ENCODE measurements around the gene ABCC1. TPM values are rescaled to one million over a fixed set of nuclear protein-coding genes. Genes with fewer than 3 reads are reported as not detected.
"Not testable (repeated sequence)": the region's sequence is repeated elsewhere in the genome, so short reads cannot be mapped to it uniquely, and the experiment has no call there.

ABCC1 gene
- total RNA-seq, 2 experiments from 2014 or later, result 40.3 to 41.0 TPM

- intact Hi-C loops (cut with micrococcal nuclease), result no loop called here
- no peak overlapping the region for H3K27ac Mint-ChIP-seq
- H3K4me3 Mint-ChIP-seq, result no peak overlapping the region
- peaks cover 41% of the 10 kb centered on the region for H3K36me3 Mint-ChIP-seq (ENCODE audit: low read depth)
- no peaks in the 10 kb centered on the region for H3K27me3 Mint-ChIP-seq (ENCODE audit: low read depth)
- no peaks in the 10 kb centered on the region for H3K9me3 Mint-ChIP-seq
- no peak for DNase-seq
- CTCF ChIA-PET, result no interaction called here
- no peaks in the 10 kb centered on the region for H3K4me1 Mint-ChIP-seq (ENCODE audit: low read depth)
Observed at GRCh38 chr16:16095646-16096045, 146.2 kb downstream of the ABCC1 start.

DNA sequence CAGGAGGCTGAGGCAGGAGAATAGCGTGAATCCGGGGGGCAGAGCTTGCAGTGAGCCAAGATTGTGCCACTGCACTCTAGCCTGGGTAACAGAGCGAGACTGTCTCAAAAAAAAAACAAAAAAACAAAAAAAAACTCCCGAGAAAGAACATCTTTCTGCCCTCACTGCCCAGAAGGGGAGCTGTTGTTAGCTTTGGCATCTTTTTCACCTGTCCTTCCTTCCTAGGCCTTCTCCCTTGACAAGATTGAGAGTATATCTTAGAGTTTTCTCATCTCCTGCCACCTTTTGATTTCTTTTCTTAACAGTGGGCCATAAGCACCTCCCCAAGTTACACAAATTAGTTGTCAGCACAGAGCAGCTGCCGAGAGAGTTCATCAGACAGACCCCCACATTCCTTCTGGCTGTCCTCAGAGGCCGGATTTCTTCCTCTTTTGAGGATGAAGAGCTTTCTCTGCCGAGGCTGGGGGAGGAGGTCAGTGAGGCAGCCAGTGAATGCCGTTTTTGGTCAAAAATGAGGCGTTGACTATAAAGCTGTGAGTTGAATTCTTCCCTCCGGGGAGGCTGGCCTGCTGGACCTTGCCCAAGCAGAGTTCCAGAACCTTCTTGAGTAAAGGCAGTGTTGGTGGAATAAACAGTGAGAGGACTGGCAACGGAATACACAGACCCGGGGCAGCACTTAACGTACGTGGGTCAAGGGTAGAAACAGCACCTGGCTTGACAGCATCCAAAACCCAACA, 146.9 kb downstream of the ABCC1 start:
- intact Hi-C loops (cut with micrococcal nuclease), result no loop called here
- Mint-ChIP-seq H3K27me3 (ENCODE audit: low read depth) (no peaks in the 10 kb centered on the region), H3K4me1 (ENCODE audit: low read depth) (no peaks in the 10 kb centered on the region), H3K9me3 (no peaks in the 10 kb centered on the region), H3K4me3 (no peak overlapping the region), H3K36me3 (ENCODE audit: low read depth) (peaks cover 36% of the 10 kb centered on the region), H3K27ac (no peak overlapping the region)
- CTCF ChIA-PET, result no interaction called here
- no peak for DNase-seq

- CTCF ChIA-PET, result no interaction called here
- Mint-ChIP-seq H3K9me3 (no peaks in the 10 kb centered on the region), H3K4me3 (no peak overlapping the region), H3K27ac (no peak overlapping the region), H3K36me3 (ENCODE audit: low read depth) (peaks cover 37% of the 10 kb centered on the region), H3K4me1 (ENCODE audit: low read depth) (no peaks in the 10 kb centered on the region), H3K27me3 (ENCODE audit: low read depth) (no peaks in the 10 kb centered on the region)
- no peak for DNase-seq
- intact Hi-C loops (cut with micrococcal nuclease), result no loop called here
Observed at GRCh38 chr16:16096858-16097213, 147.4 kb downstream of the ABCC1 start.

DNA sequence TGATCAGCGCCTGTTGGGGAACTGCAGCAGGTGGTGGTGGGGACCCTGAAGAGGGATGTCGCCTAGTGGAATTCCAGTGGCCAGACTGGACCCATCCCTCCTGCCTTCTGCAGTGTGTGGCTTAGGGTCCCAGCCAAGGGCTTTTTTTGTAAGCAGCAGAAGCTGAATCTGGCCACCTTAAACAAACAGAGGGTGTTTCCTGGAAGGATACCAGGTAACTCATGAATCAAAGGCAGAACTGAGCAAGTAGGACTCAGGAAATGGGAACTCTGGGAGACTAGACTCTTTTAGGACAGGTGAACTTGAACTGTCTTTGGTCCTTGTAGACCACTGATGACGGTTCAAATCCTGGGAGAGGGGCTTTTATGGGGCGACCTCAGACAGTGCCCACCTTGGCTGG, 149.9 kb downstream of the ABCC1 start:
- no peaks in the 10 kb centered on the region for H3K9me3 Mint-ChIP-seq
- no peak overlapping the region for H3K4me3 Mint-ChIP-seq
- DNase-seq, result no peak
- intact Hi-C loops (cut with micrococcal nuclease), result no loop called here
- no peaks in the 10 kb centered on the region for H3K4me1 Mint-ChIP-seq (ENCODE audit: low read depth)
- no peak overlapping the region for H3K27ac Mint-ChIP-seq
- H3K36me3 Mint-ChIP-seq (ENCODE audit: low read depth), result peaks cover 46% of the 10 kb centered on the region
- CTCF ChIA-PET, result interaction anchor here (0.6 kb wide), 1 partner anchor 528 kb away, joined by 3 read pairs; no protein-coding TSS in a partner anchor
- no peaks in the 10 kb centered on the region for H3K27me3 Mint-ChIP-seq (ENCODE audit: low read depth)

DNA sequence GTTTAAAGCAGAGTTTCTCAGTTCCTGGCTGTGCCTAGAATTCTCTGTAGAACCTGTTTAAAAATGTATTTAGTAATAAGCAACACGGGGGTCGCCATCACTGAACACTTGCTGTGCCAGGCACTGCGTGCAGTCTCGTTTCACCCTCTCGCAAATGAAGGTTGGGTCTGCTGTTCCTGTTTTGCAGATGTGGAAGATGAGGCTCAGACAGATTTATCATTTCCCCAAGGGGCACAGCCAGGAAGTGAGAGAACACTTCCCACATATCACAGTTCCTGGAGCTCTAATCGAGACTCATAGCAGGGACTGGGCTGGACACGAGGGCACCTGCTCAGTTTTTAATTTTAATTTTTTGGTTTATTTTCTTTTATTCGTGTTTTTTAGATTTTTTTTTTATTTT, 151.2 kb downstream of the ABCC1 start:
- Mint-ChIP-seq H3K4me1 (ENCODE audit: low read depth) (no peaks in the 10 kb centered on the region), H3K4me3 (no peak overlapping the region), H3K27ac (no peak overlapping the region), H3K36me3 (ENCODE audit: low read depth) (peaks cover 52% of the 10 kb centered on the region), H3K9me3 (no peaks in the 10 kb centered on the region), H3K27me3 (ENCODE audit: low read depth) (no peaks in the 10 kb centered on the region)
- no peak for DNase-seq
- intact Hi-C loops (cut with micrococcal nuclease), result no loop called here
- CTCF ChIA-PET, result no interaction called here

- Mint-ChIP-seq H3K4me3 (no peak overlapping the region), H3K4me1 (ENCODE audit: low read depth) (no peaks in the 10 kb centered on the region), H3K9me3 (no peaks in the 10 kb centered on the region), H3K27ac (no peak overlapping the region), H3K36me3 (ENCODE audit: low read depth) (peaks cover 49% of the 10 kb centered on the region), H3K27me3 (ENCODE audit: low read depth) (no peaks in the 10 kb centered on the region)
- intact Hi-C loops (cut with micrococcal nuclease), result no loop called here
- no peak for DNase-seq
- CTCF ChIA-PET, result no interaction called here
Observed at GRCh38 chr16:16101585-16101984, 152.2 kb downstream of the ABCC1 start.

- H3K27ac Mint-ChIP-seq, result no peak overlapping the region
- H3K36me3 Mint-ChIP-seq (ENCODE audit: low read depth), result peaks cover 52% of the 10 kb centered on the region
- no peaks in the 10 kb centered on the region for H3K9me3 Mint-ChIP-seq
- DNase-seq, result no peak
- H3K4me1 Mint-ChIP-seq (ENCODE audit: low read depth), result no peaks in the 10 kb centered on the region
- intact Hi-C loops (cut with micrococcal nuclease), result no loop called here
- no peaks in the 10 kb centered on the region for H3K27me3 Mint-ChIP-seq (ENCODE audit: low read depth)
- no peak overlapping the region for H3K4me3 Mint-ChIP-seq
- CTCF ChIA-PET, result no interaction called here
Observed at GRCh38 chr16:16102738-16103137, 153.3 kb downstream of the ABCC1 start.

DNA sequence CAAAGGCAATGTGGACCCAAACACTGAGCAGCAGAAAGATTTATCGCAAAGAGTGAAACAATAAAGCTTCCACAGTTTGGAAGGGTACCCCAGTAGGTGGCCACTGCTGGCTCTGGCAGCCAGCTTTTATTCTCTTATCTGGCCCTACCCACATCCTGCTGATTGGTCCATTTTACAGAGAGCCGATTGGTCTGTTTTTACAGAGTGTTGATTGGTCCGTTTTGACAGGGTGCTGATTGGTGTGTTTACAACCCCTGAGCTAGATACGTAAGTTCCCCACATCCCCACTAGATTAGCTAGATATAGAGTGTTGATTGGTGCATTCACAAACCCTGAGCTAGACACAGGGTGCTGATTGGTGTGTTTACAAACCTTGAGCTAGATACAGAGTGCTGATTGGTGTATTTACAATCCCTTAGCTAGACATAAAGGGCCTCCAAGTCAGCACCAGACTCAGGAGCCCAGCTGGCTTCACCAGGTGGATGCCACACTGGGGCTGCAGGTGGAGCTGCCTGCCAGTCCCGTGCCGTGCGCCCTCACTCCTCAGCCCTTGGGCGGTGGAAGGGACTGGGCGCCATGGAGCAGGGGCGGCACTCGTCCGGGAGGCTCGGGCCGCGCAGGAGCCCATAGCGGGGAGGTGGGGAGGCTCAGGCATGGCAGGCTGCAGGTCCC, 154.9 kb downstream of the ABCC1 start:
- H3K27ac Mint-ChIP-seq; DNase-seq; CTCF ChIA-PET; H3K4me3 Mint-ChIP-seq; H3K27me3 Mint-ChIP-seq (ENCODE audit: low read depth); H3K4me1 Mint-ChIP-seq (ENCODE audit: low read depth); intact Hi-C loops (cut with micrococcal nuclease); H3K9me3 Mint-ChIP-seq: not testable (repeated sequence)
- peaks cover 51% of the 10 kb centered on the region for H3K36me3 Mint-ChIP-seq (ENCODE audit: low read depth)

GRCh38 chr16:16104804-16105141, 155.4 kb downstream of the ABCC1 start:
- H3K27me3 Mint-ChIP-seq (ENCODE audit: low read depth); intact Hi-C loops (cut with micrococcal nuclease); DNase-seq; CTCF ChIA-PET; H3K9me3 Mint-ChIP-seq; H3K27ac Mint-ChIP-seq; H3K4me3 Mint-ChIP-seq; H3K4me1 Mint-ChIP-seq (ENCODE audit: low read depth): not testable (repeated sequence)
- H3K36me3 Mint-ChIP-seq (ENCODE audit: low read depth), result peaks cover 51% of the 10 kb centered on the region

GRCh38 chr16:16105646-16106045, 156.2 kb downstream of the ABCC1 start:
- CTCF ChIA-PET, result no interaction called here
- Mint-ChIP-seq H3K4me3 (no peak overlapping the region), H3K27me3 (ENCODE audit: low read depth) (no peaks in the 10 kb centered on the region), H3K27ac (no peak overlapping the region), H3K9me3 (no peaks in the 10 kb centered on the region), H3K36me3 (ENCODE audit: low read depth) (peaks cover 53% of the 10 kb centered on the region), H3K4me1 (ENCODE audit: low read depth) (no peaks in the 10 kb centered on the region)
- no peak for DNase-seq
- intact Hi-C loops (cut with micrococcal nuclease), result no loop called here

- CTCF ChIA-PET, result no interaction called here
- no peak overlapping the region for H3K27ac Mint-ChIP-seq
- H3K9me3 Mint-ChIP-seq, result no peaks in the 10 kb centered on the region
- H3K36me3 Mint-ChIP-seq (ENCODE audit: low read depth), result peaks cover 57% of the 10 kb centered on the region
- no peak for DNase-seq
- no peak overlapping the region for H3K4me3 Mint-ChIP-seq
- intact Hi-C loops (cut with micrococcal nuclease), result no loop called here
- no peaks in the 10 kb centered on the region for H3K4me1 Mint-ChIP-seq (ENCODE audit: low read depth)
- H3K27me3 Mint-ChIP-seq (ENCODE audit: low read depth), result no peaks in the 10 kb centered on the region
Observed at GRCh38 chr16:16106466-16106865, 157.1 kb downstream of the ABCC1 start.

- CTCF ChIA-PET, result no interaction called here
- Mint-ChIP-seq H3K4me3 (no peak overlapping the region), H3K27ac (no peak overlapping the region), H3K9me3 (no peaks in the 10 kb centered on the region), H3K36me3 (ENCODE audit: low read depth) (peaks cover 60% of the 10 kb centered on the region), H3K27me3 (ENCODE audit: low read depth) (no peaks in the 10 kb centered on the region), H3K4me1 (ENCODE audit: low read depth) (no peaks in the 10 kb centered on the region)
- intact Hi-C loops (cut with micrococcal nuclease), result no loop called here
- no peak for DNase-seq
Observed at GRCh38 chr16:16107839-16108238, 158.4 kb downstream of the ABCC1 start.

DNA sequence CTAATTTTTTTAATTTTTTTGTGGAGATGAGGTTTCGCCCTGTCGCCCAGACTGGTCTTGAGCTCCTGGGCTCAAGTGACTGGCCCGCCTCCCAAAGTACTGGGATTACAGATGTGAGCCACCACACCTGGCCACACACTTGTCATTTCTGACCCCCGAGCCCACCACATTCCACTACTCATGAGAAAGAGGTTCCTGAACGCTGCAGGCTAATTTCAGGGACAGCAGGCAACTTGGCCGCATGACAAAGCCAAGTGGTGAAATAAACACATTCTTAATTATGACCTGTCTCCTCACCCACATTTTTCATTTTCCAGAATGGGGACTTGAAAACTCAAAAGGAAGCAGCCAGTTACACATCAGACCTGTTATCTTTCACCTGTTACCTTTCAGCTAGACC, 159.3 kb downstream of the ABCC1 start:
- no peaks in the 10 kb centered on the region for H3K27me3 Mint-ChIP-seq (ENCODE audit: low read depth)
- H3K27ac Mint-ChIP-seq, result no peak overlapping the region
- CTCF ChIA-PET, result no interaction called here
- intact Hi-C loops (cut with micrococcal nuclease), result no loop called here
- H3K4me1 Mint-ChIP-seq (ENCODE audit: low read depth), result no peaks in the 10 kb centered on the region
- H3K36me3 Mint-ChIP-seq (ENCODE audit: low read depth), result peaks cover 60% of the 10 kb centered on the region
- DNase-seq, result no peak
- H3K4me3 Mint-ChIP-seq, result no peak overlapping the region
- H3K9me3 Mint-ChIP-seq, result no peaks in the 10 kb centered on the region

Measured in activated naive CD4-positive, alpha-beta T cell treated with anti-CD3 and anti-CD28 coated beads for 36 hours (primary cell).